ENCODE measurements around the gene STK11IP.

DNA sequence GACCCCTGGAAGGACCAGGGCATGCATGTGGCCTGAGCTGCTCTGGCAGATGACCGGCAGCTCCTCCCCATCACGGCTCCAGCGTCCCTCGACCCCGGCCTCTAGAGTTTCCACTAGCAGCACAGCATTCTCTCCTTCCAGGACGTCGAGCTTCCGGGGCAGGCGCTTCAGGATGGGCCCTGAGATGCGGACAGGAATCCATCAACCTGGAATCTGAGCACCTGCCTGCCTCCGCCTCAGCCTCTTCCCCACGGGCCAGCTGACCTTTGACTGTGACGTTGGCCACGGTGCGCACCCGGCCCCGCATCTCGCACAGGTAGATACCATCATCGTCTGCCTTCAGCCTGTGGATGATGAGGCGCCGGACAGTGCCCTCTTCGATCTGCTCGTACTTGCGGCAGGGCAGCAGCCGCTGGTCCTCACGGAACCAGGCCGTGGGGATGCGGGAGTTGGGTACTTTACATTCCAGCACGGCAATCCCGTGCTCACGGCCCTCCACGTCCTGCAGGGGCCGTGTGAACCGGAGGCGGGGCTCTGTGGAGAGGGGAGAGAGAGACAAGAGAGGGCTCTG is 29.8 kb upstream of the STK11IP start:
- TF ChIP-seq, protein P1, sequence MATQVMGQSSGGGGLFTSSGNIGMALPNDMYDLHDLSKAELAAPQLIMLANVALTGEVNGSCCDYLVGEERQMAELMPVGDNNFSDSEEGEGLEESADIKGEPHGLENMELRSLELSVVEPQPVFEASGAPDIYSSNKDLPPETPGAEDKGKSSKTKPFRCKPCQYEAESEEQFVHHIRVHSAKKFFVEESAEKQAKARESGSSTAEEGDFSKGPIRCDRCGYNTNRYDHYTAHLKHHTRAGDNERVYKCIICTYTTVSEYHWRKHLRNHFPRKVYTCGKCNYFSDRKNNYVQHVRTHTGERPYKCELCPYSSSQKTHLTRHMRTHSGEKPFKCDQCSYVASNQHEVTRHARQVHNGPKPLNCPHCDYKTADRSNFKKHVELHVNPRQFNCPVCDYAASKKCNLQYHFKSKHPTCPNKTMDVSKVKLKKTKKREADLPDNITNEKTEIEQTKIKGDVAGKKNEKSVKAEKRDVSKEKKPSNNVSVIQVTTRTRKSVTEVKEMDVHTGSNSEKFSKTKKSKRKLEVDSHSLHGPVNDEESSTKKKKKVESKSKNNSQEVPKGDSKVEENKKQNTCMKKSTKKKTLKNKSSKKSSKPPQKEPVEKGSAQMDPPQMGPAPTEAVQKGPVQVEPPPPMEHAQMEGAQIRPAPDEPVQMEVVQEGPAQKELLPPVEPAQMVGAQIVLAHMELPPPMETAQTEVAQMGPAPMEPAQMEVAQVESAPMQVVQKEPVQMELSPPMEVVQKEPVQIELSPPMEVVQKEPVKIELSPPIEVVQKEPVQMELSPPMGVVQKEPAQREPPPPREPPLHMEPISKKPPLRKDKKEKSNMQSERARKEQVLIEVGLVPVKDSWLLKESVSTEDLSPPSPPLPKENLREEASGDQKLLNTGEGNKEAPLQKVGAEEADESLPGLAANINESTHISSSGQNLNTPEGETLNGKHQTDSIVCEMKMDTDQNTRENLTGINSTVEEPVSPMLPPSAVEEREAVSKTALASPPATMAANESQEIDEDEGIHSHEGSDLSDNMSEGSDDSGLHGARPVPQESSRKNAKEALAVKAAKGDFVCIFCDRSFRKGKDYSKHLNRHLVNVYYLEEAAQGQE (IDR thresholded peaks at IDR 0.05; ENCODE audit: insufficient read depth in 1 of 2, low read depth in 2 of 2, low read length in 2 of 2), result no peak
- TF ChIP-seq POLR2AphosphoS5 (IDR thresholded peaks at IDR 0.05; ENCODE audit: low read depth, low read length) (no peak), TAF1 (IDR thresholded peaks at IDR 0.05; ENCODE audit: borderline replicate concordance, insufficient read depth, low read length) (no peak), SIN3A (IDR thresholded peaks at IDR 0.05; ENCODE audit: borderline replicate concordance, insufficient read depth, low read length) (no peak)

Measured in PFSK-1 (cell line).